MCF 10A (cell line): ENCODE measurements around the gene SMIM3. TPM values are rescaled to one million over a fixed set of nuclear protein-coding genes. Genes with fewer than 3 reads are reported as not detected.

Source experiments
- BruUV-seq: library from RNA; stranded (reverse); fragments of 400-500 nt; replicated peaks from 2 replicates; lab custom pipeline; 2021; lab: Mats Ljungman, UMichigan
- CTCF ChIA-PET: fragments of 300-600 bp; sonication (Branson Sonifier 250); formaldehyde crosslinking; extraction: SDS; loops from one replicate; lab custom pipeline; 2021; ENCODE audit warnings: antibody characterized with exemption, inconsistent platforms; lab: Yijun Ruan, JAX
- POLR2A ChIA-PET: fragments of 300-600, 350-650 bp; sonication (Branson Sonifier 250); formaldehyde crosslinking; extraction: SDS; loops from one replicate; lab custom pipeline; 2020; ENCODE audit warnings: antibody characterized with exemption, inconsistent platforms; lab: Yijun Ruan, JAX
- DNase-seq: peaks from one replicate; pipeline ENCODE4 v3.0.0-alpha.2; 2018; ENCODE audit not compliant: unreplicated experiment
- H3K27ac Mint-ChIP-seq: one replicate; pipeline ENCODE4 v1.8.0; 2022; ENCODE audit warnings: mild to moderate bottlenecking, low read depth, mixed read lengths; ENCODE audit not compliant: unreplicated experiment
- H3K27me3 Mint-ChIP-seq: one replicate; pipeline ENCODE4 v1.8.0; 2022; ENCODE audit warnings: mixed read lengths; ENCODE audit not compliant: insufficient read depth, unreplicated experiment
- H3K36me3 Mint-ChIP-seq: one replicate; pipeline ENCODE4 v1.8.0; 2022; ENCODE audit warnings: mild to moderate bottlenecking, moderate library complexity, mixed read lengths; ENCODE audit not compliant: insufficient read depth, unreplicated experiment
- H3K4me1 Mint-ChIP-seq: one replicate; pipeline ENCODE4 v1.8.0; 2022; ENCODE audit warnings: mixed read lengths; ENCODE audit not compliant: insufficient read depth, unreplicated experiment
- H3K4me3 Mint-ChIP-seq: one replicate; pipeline ENCODE4 v1.8.0; 2022; ENCODE audit warnings: mild to moderate bottlenecking, moderate library complexity, mixed read lengths; ENCODE audit not compliant: unreplicated experiment
- H3K9me3 Mint-ChIP-seq: one replicate; pipeline ENCODE4 v1.8.0; 2022; ENCODE audit warnings: mixed read lengths; ENCODE audit not compliant: unreplicated experiment
- CTCF ChIP-seq: fragments of 200-600 bp; IDR thresholded peaks from one replicate; pipeline ENCODE4 v1.8.0; 2022; ENCODE audit warnings: antibody characterized with exemption, mild to moderate bottlenecking; ENCODE audit not compliant: unreplicated experiment
- intact Hi-C: fragments of 100-400 bp; cut with micrococcal nuclease; formaldehyde crosslinking; loops from 2 replicates; pipeline ENCODE4 v1.14.1; 2022
- total RNA-seq: library from RNA; stranded (reverse); gene quantifications from 2 replicates; pipeline ENCODE4 v1.2.3, GENCODE V29; 2022

The SMIM3 gene
- total RNA-seq, 1 experiment from 2014 or later = 21.7 TPM

GRCh38 chr5:150757087-150757649 is 21.4 kb upstream of the SMIM3 start:
- Mint-ChIP-seq H3K36me3 (peaks cover 53% of the 10 kb centered on the region), H3K27me3 (no peaks in the 10 kb centered on the region), H3K4me3 (no peak overlapping the region), H3K9me3 (no peaks in the 10 kb centered on the region), H3K27ac (no peak overlapping the region), H3K4me1 (peaks cover 19% of the 10 kb centered on the region)
- ChIA-PET CTCF (interaction anchor here (0.6 to 18.3 kb wide), 11 partner anchors 21 to 351 kb away, joined by 3 to 348 read pairs (median 5); partner anchors contain the start of genes IRGM, RBM22 and SMIM3), POLR2A (interaction anchor here (0.5 to 18.2 kb wide), 19 partner anchors 18 to 496 kb away, joined by 3 to 541 read pairs (median 5); partner anchors contain the start of genes GM2A, IRGM, RBM22 and SMIM3)
- TF ChIP-seq CTCF = no peak
- DNase-seq = peak; percentile 13
- no TSS peak for BruUV-seq
- intact Hi-C loops = no loop called here

- peaks cover 29% of the 10 kb centered on the region for H3K4me1 Mint-ChIP-seq
- no peak overlapping the region for H3K4me3 Mint-ChIP-seq
- DNase-seq = no peak
- intact Hi-C loops = loop anchor here (1.0 kb wide), 3 partner anchors 22 to 197 kb away; no protein-coding TSS in a partner anchor
- BruUV-seq = TSS peak; percentile 60
- no peaks in the 10 kb centered on the region for H3K27me3 Mint-ChIP-seq
- H3K36me3 Mint-ChIP-seq = peaks cover 43% of the 10 kb centered on the region
- H3K27ac Mint-ChIP-seq = no peak overlapping the region
- H3K9me3 Mint-ChIP-seq = no peaks in the 10 kb centered on the region
- ChIA-PET CTCF (interaction anchor here (0.7 to 18.3 kb wide), 11 partner anchors 12 to 198 kb away, joined by 3 to 348 read pairs (median 5); partner anchors contain the start of genes IRGM, RBM22 and SMIM3), POLR2A (interaction anchor here (0.7 to 18.2 kb wide), 25 partner anchors 8 to 1015 kb away, joined by 3 to 541 read pairs (median 7); partner anchors contain the start of genes GM2A, IRGM, RBM22 and SMIM3)
- no peak for TF ChIP-seq CTCF
These were observed 20.4 kb upstream of the SMIM3 start for GRCh38 chr5:150758203-150758530.

GRCh38 chr5:150758531-150759333 is 19.8 kb upstream of the SMIM3 start, which contains the start of gene DCTN4:
Gene DCTN4, minus strand, starts transcription at chr5:150759017. Its CDS starts 24 bp downstream, at chr5:150758993.
- Mint-ChIP-seq H3K9me3 (no peaks in the 10 kb centered on the region), H3K4me1 (peaks cover 34% of the 10 kb centered on the region), H3K27ac (no peak within 1 kb of the TSS), H3K4me3 (no peak within 1 kb of the TSS), H3K36me3 (peaks cover 37% of the 10 kb centered on the region), H3K27me3 (no peaks in the 10 kb centered on the region)
- intact Hi-C loops = loop anchor here (1.0 kb wide), 3 partner anchors 22 to 197 kb away; no protein-coding TSS in a partner anchor
- DNase-seq = peak; percentile 100
- CTCF ChIA-PET = interaction anchor here (0.7 to 18.3 kb wide), 11 partner anchors 12 to 90 kb away, joined by 3 to 348 read pairs (median 5); partner anchors contain the start of genes IRGM, RBM22 and SMIM3
- POLR2A ChIA-PET = interaction anchor here (0.7 to 18.2 kb wide), 31 partner anchors 9 to 1014 kb away, joined by 3 to 541 read pairs (median 5); partner anchors contain the start of genes GM2A, IRGM, RBM22 and SMIM3
- BruUV-seq = no TSS peak
- TF ChIP-seq CTCF = no peak

- POLR2A ChIA-PET = interaction anchor here (0.8 to 18.2 kb wide), 21 partner anchors 9 to 494 kb away, joined by 3 to 541 read pairs (median 7); partner anchors contain the start of genes GM2A, IRGM, RBM22 and SMIM3
- BruUV-seq = TSS peak; percentile 83
These were observed 19.3 kb upstream of the SMIM3 start for GRCh38 chr5:150759334-150759583.

More at GRCh38 chr5:150759334-150759583, 19.3 kb upstream of the SMIM3 start:
- CTCF ChIA-PET = interaction anchor here (1.6 to 18.3 kb wide), 5 partner anchors 19 to 59 kb away, joined by 5 to 348 read pairs (median 8); partner anchors contain the start of genes RBM22 and SMIM3
- Mint-ChIP-seq H3K9me3 (no peaks in the 10 kb centered on the region), H3K4me1 (peaks cover 40% of the 10 kb centered on the region), H3K36me3 (peaks cover 32% of the 10 kb centered on the region), H3K27ac (no peak overlapping the region), H3K4me3 (no peak overlapping the region), H3K27me3 (no peaks in the 10 kb centered on the region)
- intact Hi-C loops = no loop called here
- TF ChIP-seq CTCF = no peak
- no peak for DNase-seq
